Activated CD4-positive, CD25-positive, alpha-beta regulatory T cell treated with anti-CD3 and anti-CD28 coated beads, Interleukin-2, amount 50 U/mL, for 16 hours (primary cell): ENCODE measurements around the gene TBATA.

Experiments
- DNase-seq: peaks from one replicate; pipeline ENCODE4 v3.0.0-alpha.2; 2020; ENCODE audit warnings: low read depth, low spot score

The TBATA gene

DNA sequence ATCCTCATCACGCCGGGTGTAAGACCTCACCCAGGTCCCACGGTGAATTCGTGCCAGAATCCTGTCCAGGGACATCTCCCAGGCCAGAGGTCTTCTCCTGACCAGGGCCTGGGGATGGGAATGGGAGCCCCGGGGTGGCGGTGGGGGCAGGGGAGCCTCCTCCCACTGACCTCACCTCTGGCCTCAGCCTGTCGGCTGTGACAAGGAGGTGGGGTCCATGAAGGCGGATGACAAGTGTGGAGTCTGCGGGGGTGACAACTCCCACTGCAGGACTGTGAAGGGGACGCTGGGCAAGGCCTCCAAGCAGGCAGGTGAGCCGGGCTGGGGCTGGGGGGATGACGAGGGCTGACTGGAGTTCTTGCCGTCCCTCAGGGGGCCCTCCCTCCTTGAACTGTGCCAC, 41.3 kb downstream of the TBATA start:
- DNase-seq = no peak

DNA sequence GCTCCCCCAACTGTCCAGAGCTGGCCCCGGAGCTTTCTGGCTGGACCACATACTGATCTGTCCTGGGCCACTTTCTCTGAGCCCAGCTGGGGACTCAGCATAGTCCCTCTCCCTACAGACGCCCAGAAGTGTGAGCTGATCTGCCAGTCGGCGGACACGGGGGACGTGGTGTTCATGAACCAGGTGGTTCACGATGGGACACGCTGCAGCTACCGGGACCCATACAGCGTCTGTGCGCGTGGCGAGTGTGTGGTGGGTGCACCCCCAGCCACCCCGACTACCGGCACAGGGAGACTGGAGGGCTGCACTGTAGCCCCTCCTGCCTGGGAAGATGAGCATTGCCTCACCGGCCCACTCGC, 41.8 kb downstream of the TBATA start:
- no peak for DNase-seq

DNA sequence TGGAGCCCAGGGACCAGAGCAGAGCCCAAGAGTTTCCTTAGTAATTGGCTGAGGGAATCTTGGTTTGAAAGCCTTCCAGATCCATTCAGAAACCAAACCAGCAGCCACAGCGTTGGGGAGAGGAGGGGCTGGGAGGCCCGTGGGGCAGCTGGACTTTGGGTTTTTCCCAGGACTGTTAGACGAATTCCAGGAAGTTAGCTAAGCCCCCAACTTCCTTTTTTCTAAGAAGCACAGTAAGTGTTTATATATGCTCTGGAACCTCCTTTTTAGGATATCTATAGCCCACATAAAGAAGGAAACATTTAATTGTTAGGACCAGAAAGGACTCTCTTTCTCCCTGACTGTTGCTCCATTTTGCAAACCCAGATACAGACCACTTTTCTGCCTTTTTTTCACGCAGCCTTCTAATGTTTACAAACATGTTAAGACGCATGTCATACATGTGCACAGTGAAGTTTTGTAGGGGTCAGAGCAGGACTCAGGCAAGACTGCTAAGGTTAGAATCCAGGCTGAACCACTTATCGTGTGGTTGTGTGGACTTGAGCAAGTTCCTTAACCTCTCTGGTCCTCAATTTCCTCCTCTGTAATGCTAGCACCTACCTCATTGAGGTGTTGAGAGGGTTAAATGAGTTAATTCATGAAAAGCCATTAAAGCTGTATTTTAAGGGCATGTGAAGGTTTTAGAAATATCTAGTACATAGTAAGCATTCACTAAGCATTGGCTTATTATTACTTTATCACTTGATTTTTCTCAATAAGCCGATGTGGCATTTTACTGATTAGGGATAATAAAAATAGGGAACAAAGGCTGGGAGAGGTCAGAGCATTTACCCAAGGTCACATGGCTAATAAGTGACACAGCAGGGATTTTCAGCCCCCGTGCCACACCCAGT, 42.4 kb downstream of the TBATA start:
- DNase-seq = no peak

- DNase-seq = no peak
Measured at GRCh38 chr10:70740406-70741288, 44.5 kb downstream of the TBATA start.

- no peak for DNase-seq
Measured at GRCh38 chr10:70738761-70739121, 46.4 kb downstream of the TBATA start.

- no peak for DNase-seq
Measured at GRCh38 chr10:70738006-70738760, 47.0 kb downstream of the TBATA start.

DNA sequence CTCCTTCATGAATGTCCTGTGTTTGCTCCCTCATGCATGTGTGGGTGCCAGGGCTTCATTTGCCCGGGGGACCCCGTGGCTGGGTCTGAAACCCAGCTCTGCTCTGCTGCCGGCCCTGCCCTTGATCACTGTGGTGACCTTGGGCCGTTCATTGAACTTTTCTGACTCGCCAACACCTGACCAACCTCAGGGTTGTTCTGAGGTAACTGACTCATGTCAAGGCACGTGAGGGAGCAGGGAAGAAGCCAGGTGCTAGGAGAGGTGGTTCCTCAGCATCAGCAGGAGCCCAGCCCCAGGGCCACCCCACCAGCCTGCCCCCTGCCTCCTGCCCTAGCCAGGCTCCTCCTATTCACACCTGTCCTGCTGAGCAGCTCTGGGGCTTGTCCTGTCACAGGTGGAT, 47.9 kb downstream of the TBATA start:
- DNase-seq = no peak

DNA sequence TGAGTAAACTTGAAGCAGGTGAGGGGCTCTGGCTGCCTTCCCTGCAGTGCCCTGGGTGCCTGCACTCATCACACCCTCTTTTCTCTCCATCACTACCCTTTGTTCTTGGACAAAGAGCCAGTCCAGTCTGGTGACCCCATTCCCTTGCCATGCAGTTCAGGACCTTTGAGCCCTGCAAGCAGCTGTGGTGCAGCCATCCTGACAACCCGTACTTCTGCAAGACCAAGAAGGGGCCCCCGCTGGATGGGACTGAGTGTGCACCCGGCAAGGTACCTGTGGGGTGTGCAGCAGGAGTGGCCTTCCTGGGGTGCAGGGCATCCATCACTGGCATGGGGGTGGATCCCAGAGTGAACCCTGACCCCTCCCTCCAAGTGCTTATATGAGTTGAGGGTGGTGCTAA, 48.7 kb downstream of the TBATA start:
- DNase-seq = no peak

GRCh38 chr10:70735161-70735560, 50.0 kb downstream of the TBATA start:
- no peak for DNase-seq

DNA sequence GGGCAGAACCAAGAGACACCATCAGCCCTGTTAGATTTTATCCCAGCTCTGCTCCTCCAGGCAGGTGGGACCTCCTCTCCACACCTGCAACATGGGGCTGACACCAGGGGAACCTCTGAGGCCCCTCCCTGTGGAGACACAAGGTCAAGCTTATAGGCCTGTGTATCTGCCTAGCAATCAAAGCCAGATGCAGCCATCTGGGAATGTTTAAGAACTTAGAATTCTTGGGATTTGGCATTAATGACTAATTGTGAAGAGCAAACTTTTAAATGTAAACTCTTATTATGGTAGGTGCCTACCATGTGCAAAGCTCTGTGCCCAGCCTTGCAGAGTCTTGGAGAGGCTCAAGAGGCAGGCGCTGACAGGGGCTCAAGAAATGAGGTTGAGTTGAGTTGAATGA, 52.1 kb downstream of the TBATA start:
- DNase-seq = no peak

GRCh38 chr10:70732569-70732968, 52.6 kb downstream of the TBATA start:
- DNase-seq = no peak

DNA sequence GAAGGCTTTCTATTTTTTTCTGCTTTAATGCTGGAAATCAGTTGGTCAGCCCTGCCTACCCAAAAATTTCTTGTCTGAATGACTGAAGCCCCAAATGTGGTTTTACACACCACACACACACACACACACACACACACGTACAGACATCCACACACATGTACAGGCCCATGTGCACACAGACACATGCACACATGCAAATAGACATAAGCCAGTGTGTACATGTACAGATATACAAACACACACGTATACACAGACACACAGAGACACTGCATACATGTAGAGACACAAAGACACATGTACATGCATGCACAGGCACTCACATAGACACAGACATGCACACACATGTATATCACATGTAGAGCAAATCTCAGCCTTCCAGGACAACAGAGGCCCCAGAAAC, 54.2 kb downstream of the TBATA start:
- no peak for DNase-seq

DNA sequence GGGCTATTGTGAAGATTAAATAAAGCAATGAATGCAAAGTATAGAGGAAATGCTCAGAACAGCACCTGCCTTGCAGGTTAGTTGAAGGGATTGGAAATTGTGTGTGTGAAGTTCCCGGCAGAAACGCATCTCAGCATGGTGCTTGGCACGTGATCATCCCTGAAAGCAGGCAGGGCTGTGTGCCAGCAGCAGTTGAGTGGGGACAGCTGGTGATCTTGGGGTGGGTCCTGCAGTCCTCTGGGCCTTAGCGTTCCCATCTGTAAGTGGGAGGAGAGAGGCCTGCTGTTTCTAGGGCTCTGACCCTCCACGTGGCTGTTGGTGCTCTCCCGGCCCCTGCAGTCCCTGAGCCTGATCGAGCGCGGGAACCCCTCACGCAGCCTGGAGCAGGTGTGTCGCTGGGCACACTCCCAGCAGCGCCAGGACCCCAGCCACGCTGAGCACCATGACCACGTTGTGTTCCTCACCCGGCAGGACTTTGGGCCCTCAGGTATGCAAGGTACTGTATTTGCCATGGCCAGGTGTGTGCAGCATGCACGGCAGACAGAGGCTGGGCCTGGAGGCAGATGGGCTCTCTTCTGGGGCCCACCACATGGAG, 55.3 kb downstream of the TBATA start:
- DNase-seq = no peak

- no peak for DNase-seq
Measured at GRCh38 chr10:70728328-70728727, 56.8 kb downstream of the TBATA start.

DNA sequence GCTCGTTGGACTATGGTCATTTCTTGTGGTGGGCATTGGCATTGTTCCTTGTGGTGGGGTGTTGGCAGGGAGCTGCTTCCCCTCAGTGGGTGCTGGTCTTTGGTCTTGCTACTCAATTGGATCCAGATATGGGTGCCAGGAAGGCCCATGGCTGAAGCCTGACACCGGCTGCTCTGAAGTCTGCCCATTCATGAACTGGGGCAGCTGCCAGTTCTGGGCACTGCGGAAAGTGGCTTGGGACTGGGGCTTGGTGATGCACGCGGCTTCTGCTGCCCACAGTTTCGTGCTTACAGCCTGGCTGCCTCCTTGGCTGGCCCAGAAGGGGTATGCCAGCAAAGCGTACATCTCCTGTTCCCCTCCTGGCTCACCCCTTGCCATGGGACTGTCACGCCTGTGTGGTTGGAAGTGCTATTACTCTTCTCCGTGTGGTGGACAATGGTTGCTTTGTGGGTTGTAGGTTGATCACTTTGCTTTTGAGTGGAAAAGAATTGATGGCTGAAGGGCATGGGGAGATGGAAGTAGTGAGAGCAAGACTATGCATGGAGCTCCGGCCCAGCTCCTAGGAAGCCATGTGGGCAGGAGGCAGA, 58.2 kb downstream of the TBATA start:
- DNase-seq = no peak

DNA sequence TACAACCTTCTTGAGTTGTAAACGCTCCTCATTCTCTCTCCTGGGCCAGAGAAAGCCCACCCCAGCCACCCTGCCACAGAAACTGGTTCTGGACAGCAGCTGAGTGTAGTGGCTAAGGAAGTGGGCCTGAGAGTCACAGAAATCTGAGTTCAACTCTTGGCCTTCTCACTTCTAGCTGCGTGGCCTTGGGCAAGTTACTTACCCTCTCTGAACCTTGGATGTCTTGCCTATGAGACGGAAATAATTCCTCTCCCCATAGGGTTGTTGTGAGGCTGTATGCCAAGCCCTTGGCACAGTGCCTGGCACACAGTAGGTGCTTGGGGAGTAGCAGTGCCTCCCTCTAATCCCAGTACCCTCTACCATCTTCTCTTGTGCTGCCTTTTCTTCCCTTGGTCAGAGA, 61.4 kb downstream of the TBATA start:
- no peak for DNase-seq

DNA sequence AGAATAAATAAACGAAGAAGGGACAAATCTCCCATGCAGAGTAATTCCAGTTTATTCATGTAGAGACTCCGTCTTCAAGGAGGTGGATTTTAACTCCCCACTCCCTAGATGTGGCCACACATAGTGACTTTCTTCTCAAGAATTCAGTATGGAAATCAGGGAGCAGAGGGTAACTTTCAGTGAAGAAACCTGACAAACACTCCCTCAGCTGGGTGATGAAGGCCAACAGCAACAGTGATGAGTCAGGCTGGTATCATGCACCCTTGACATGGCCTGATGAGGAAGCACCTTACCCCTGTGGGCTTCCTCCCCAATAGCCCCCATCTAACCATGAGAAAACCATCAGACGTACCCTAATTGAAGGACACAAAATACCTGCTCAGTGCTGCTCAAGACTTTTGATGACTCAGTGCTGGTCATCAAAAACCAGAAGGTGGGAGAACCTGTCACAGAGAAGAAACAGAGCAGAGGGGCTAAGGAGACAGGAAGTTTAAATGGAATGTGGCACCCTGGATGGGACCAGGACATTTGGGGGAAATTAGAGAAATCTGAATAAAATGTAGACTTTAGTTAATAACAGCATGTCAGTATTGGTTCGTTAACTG, 62.3 kb downstream of the TBATA start:
- DNase-seq = no peak
